DMS53 treated with DMSO at 0.1 percent for 48 hours (cell line): ENCODE measurements around the gene OR8I2.
"Not testable (repeated sequence)": the region's sequence is repeated elsewhere in the genome, so short reads cannot be mapped to it uniquely, and the experiment has no call there.

Experiments used
- DNase-seq: peaks from one replicate; lab custom pipeline; 2025; ENCODE audit not compliant: unreplicated experiment; lab: John Stamatoyannopoulos, UW

OR8I2 gene

GRCh38 chr11:56093008-56093407 lies at the start of gene OR8I2:
Gene OR8I2, plus strand, starts transcription at chr11:56093308. Its CDS starts 0 bp downstream, at chr11:56093308.
- DNase-seq, result no peak

GRCh38 chr11:56045538-56045937 lies 47.6 kb upstream of the OR8I2 start:
- DNase-seq, result no peak

- no peak for DNase-seq
Observed at GRCh38 chr11:56048480-56048879, 44.6 kb upstream of the OR8I2 start.

- no peak for DNase-seq
Observed at GRCh38 chr11:56049487-56049886, 43.6 kb upstream of the OR8I2 start.

- DNase-seq, result not testable (repeated sequence)
Observed at GRCh38 chr11:56056366-56056765, 36.7 kb upstream of the OR8I2 start.

- DNase-seq, result not testable (repeated sequence)
Observed at GRCh38 chr11:56057661-56058237, 35.4 kb upstream of the OR8I2 start.

GRCh38 chr11:56058260-56058780 lies 34.8 kb upstream of the OR8I2 start:
- not testable (repeated sequence) for DNase-seq

- no peak for DNase-seq
Observed at GRCh38 chr11:56066980-56067379, 26.1 kb upstream of the OR8I2 start.

- no peak for DNase-seq
Observed at GRCh38 chr11:56089697-56090096, 3.4 kb upstream of the OR8I2 start.

GRCh38 chr11:56103210-56103737 lies 10.2 kb downstream of the OR8I2 start, which contains the start of gene OR8H2:
Gene OR8H2, plus strand, starts transcription at chr11:56103687. Its CDS starts 1,356 bp downstream, at chr11:56105043.
- no peak for DNase-seq

- DNase-seq, result no peak
Observed at GRCh38 chr11:56122073-56122472, 29.0 kb downstream of the OR8I2 start, which contains the start of gene OR8H3. Gene OR8H3, plus strand, starts transcription at chr11:56122373. Its CDS starts 0 bp downstream, at chr11:56122373.

- DNase-seq, result no peak
Observed at GRCh38 chr11:56140151-56140661, 47.1 kb downstream of the OR8I2 start, which contains the start of gene OR8J3. Gene OR8J3, minus strand, starts transcription at chr11:56140201. Its CDS starts 2,483 bp downstream, at chr11:56137718.

GRCh38 chr11:56143681-56144080 lies 50.6 kb downstream of the OR8I2 start:
- not testable (repeated sequence) for DNase-seq
